ENCODE data around the gene C1orf53. TPM values are rescaled to one million over a fixed set of nuclear protein-coding genes. Genes with fewer than 3 reads are reported as not detected.

Gene C1orf53
- polyA plus RNA-seq, 2 donors = 6.3 to 6.6 TPM

DNA sequence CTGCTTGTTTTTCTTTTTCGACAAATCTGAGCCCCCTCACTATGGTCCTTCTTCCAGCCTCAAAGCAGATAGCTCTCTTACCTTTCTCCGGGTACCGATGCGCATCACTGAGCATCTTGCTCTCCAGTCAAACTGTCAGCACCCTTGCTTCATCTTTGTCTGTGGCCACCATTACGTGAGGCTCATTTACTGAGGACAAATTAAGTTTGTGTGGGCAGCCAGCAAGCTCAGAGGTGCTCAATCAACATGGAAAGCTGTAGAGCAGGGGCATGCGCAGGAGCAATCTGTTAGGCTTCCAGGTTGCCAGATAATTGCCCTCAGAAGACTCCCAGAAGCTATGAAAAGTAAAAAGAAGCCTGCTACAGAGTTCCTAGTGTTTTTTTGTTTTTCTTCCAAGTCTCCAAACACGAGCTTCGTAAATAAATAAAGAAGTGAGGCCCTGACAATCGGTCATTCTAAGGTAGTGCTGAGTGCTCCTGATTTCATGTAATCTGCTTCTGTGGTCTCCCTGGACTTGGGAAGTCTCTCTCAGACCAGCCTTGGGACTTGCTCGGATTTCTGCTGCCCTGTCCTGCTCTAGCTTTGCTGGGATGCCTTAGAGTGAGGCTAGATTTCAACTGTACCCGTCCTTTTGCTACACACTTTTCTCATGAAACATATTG lies 1.8 kb downstream of the C1orf53 start:
- no peaks in the 10 kb centered on the region for H3K4me1 ChIP-seq (ENCODE audit: control insufficient read depth in 2 of 2, insufficient read depth in 2 of 2, low read length in 1 of 2)
- H3K36me3 ChIP-seq (ENCODE audit: control insufficient read depth in 2 of 2, insufficient read depth in 2 of 2, low read length in 1 of 2) = no peaks in the 10 kb centered on the region
- no peak overlapping the region for H3K27ac ChIP-seq (ENCODE audit: low read depth in 2 of 2, low read length in 1 of 2)
- H3K9me3 ChIP-seq (ENCODE audit: control insufficient read depth in 2 of 2, insufficient read depth in 1 of 2, low read depth in 1 of 2, low read length in 1 of 2) = no peaks in the 10 kb centered on the region
- H3K27me3 ChIP-seq (ENCODE audit: control insufficient read depth in 1 of 2, insufficient read depth in 2 of 2, low read length in 2 of 2) = peaks cover 0 to under 1% of the 10 kb centered on the region in 2 donors
- 62 to 68% methylated on average over 11 of the region's 11 CpGs for WGBS, 2 donors
- no peak overlapping the region for H3K4me3 ChIP-seq (ENCODE audit: low read depth in 1 of 2, low read length in 2 of 2)

DNA sequence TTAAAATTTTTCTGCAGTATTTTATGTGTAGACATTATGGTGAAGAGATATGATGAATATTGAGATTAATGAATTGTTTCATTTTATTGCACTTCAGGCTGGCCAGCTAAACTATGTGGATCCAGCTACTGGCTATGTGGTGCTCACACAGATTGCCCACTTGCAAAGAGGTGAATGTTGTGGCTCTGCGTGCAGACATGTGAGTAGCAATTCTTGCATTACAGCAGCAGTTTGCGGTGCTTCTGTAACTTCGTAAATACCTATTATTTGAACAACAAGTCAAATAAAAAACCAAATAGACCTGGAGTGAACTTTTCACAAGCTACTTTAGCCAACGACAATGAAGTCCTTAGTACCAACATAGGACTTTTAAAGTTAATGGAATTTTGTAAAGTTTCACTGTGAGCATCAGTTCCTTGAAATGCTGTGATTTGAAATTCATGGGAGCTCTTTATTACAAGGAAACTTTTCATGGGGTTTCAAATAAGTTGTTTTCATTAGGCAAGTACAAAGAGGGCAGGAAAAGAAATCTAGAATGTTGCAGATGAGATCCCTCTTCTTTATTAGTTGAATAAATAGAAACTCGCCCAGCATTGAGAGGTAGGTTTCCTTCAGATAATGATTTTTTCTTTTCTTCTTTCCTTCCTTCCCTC lies 3.4 kb downstream of the C1orf53 start:
- Histone ChIP-seq H3K4me1 (ENCODE audit: control insufficient read depth in 2 of 2, insufficient read depth in 2 of 2, low read length in 1 of 2) (peaks cover 0 to 2% of the 10 kb centered on the region in 2 donors), H3K9me3 (ENCODE audit: control insufficient read depth in 2 of 2, insufficient read depth in 1 of 2, low read depth in 1 of 2, low read length in 1 of 2) (no peaks in the 10 kb centered on the region), H3K36me3 (ENCODE audit: control insufficient read depth in 2 of 2, insufficient read depth in 2 of 2, low read length in 1 of 2) (no peaks in the 10 kb centered on the region), H3K27me3 (ENCODE audit: control insufficient read depth in 1 of 2, insufficient read depth in 2 of 2, low read length in 2 of 2) (peaks cover 0 to 5% of the 10 kb centered on the region in 2 donors), H3K27ac (ENCODE audit: low read depth in 2 of 2, low read length in 1 of 2) (no peak overlapping the region), H3K4me3 (ENCODE audit: low read depth in 1 of 2, low read length in 2 of 2) (no peak overlapping the region)
- 58 to 59% methylated on average over 5 of the region's 5 CpGs for WGBS, 2 donors

DNA sequence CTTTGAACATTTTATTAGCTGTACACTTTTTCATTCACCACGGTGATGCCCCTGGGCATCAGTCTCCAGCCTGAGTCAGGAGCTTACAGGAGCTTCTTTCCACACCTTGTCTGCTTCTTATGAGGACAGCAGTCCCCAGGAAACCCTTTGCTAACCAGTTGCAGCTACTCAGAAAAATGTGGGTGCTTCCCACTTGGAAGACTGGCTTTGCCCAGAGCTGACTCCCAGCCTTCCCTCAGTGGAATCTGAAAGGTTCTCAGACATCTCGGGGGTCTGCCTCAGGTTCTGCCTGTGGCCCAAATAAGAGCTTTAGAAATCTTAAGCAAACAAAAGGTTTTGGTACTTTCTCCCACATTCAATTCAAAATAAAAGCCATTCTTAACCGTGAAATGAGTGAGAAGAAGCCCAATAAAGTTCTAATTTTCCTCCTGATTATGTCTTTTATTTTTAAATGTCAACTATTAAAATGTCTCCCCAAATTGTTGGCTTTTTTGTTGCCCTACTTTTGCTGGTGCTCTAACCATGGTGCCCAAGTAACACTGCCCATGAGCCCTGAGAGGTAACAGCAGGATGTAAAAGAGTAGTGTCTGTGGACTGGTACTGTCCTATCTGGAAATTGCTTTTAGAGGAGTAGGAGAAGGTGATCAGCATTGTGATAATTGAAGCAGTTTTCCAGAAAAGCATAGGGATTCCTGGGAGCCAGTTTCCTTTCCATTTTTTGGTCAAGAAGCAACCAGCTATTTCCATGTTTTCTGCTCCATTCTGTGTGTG lies 5.6 kb downstream of the C1orf53 start:
- no peaks in the 10 kb centered on the region for H3K36me3 ChIP-seq (ENCODE audit: control insufficient read depth in 2 of 2, insufficient read depth in 2 of 2, low read length in 1 of 2)
- peaks cover 12 to 17% of the 10 kb centered on the region in 2 donors for H3K4me1 ChIP-seq (ENCODE audit: control insufficient read depth in 2 of 2, insufficient read depth in 2 of 2, low read length in 1 of 2)
- H3K9me3 ChIP-seq (ENCODE audit: control insufficient read depth in 2 of 2, insufficient read depth in 1 of 2, low read depth in 1 of 2, low read length in 1 of 2) = no peaks in the 10 kb centered on the region
- whole genome bisulfite sequencing, 2 donors = 40 to 50% methylated on average over 3 of the region's 3 CpGs
- H3K27ac ChIP-seq (ENCODE audit: low read depth in 2 of 2, low read length in 1 of 2) = no peak overlapping the region
- peaks cover 0 to 23% of the 10 kb centered on the region in 2 donors for H3K27me3 ChIP-seq (ENCODE audit: control insufficient read depth in 1 of 2, insufficient read depth in 2 of 2, low read length in 2 of 2)
- no peak overlapping the region for H3K4me3 ChIP-seq (ENCODE audit: low read depth in 1 of 2, low read length in 2 of 2)

DNA sequence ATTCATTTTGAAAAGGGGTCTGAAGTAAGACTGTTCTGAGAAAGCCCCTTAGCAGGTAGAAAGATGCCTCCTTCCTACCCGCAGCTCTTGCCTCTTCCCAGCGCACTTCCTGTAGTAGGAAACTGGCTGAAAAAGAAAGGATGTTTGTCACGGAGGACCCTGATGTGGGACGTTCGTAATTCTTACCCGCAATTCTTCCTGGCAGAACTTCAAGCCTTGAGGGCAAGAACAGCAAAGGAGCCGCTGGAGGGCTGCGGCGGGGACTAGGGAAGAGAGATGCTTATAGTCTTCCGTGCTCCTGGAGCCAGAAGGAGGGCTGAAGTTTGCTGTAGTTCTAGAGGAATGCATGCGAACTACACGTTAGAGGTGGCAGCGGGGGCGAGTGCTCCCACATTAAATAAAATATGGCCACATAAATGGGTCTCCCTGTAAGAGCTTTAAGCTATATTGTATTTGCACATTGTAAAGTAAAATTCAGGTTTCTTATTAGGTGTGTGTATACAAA lies 6.3 kb downstream of the C1orf53 start:
- Histone ChIP-seq H3K9me3 (ENCODE audit: control insufficient read depth in 2 of 2, insufficient read depth in 1 of 2, low read depth in 1 of 2, low read length in 1 of 2) (no peaks in the 10 kb centered on the region), H3K4me1 (ENCODE audit: control insufficient read depth in 2 of 2, insufficient read depth in 2 of 2, low read length in 1 of 2) (peaks cover 14 to 21% of the 10 kb centered on the region in 2 donors), H3K27me3 (ENCODE audit: control insufficient read depth in 1 of 2, insufficient read depth in 2 of 2, low read length in 2 of 2) (peaks cover 0 to 27% of the 10 kb centered on the region in 2 donors), H3K27ac (ENCODE audit: low read depth in 2 of 2, low read length in 1 of 2) (no peak overlapping the region), H3K4me3 (ENCODE audit: low read depth in 1 of 2, low read length in 2 of 2) (no peak overlapping the region), H3K36me3 (ENCODE audit: control insufficient read depth in 2 of 2, insufficient read depth in 2 of 2, low read length in 1 of 2) (no peaks in the 10 kb centered on the region)
- WGBS, 2 donors = 13% methylated on average over 14 of the region's 14 CpGs

DNA sequence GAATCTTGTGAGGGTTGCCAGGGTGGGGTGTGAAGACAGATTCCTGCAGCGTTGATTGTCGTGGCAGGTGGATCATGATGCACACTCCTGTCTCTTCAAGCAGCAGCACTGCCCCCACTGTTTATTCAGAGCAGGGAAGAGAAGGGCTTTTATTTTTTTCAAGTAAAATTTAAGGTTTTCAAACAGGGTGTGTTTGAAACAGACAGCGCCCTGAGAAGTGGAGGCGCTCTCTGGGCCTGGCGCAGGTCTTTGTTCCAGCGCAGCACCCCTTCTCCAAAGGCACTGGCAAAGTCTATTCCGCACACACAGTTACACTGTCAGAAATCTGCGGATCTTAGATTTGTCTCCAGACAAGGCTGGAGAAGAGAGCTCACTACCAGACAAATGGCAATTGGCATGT lies 7.0 kb downstream of the C1orf53 start:
- no peak overlapping the region for H3K4me3 ChIP-seq (ENCODE audit: low read depth in 1 of 2, low read length in 2 of 2)
- no peaks in the 10 kb centered on the region for H3K9me3 ChIP-seq (ENCODE audit: control insufficient read depth in 2 of 2, insufficient read depth in 1 of 2, low read depth in 1 of 2, low read length in 1 of 2)

DNA sequence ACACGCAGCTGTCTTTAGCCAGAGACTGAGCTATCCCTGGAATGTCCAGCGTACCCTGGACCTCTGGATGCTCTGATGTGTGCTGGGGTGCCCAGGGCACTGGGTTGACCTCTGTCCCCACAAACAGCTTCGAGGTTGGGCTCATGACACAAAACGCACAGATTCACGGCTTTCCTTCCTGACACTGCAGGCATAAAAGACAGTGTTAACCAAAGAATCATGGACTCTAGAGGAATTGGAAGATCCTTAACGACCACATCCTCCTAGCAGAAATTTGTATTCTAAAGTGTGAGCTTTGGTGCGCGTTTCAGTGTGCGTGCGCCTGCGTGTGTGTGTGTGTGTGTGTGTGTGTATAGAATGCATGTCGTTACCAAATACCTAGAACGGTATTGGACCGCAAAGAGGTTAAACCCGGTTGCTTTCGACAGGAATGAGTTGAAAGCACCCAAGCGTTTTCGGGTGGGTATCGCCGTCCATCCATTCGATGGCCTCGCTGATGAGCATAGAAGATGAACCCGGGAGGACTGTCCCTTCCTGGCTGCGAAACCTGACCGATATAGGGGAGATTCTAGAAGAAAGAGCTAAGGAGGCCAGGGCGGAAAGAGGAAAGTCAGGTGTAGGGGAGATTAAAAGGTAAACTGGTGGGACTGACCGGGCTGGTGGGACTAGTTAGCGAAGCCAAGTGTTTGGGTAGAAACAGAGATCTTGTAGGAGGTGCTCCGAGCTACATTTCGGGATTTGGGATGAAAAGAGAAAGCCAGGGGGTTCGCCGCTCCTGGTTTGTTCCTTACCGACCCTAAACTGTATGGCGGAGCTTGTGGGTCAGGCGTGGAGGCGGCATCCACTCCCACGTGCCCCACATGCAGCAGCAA lies 7.9 kb downstream of the C1orf53 start:
- peaks cover 14 to 21% of the 10 kb centered on the region in 2 donors for H3K4me1 ChIP-seq (ENCODE audit: control insufficient read depth in 2 of 2, insufficient read depth in 2 of 2, low read length in 1 of 2)
- H3K9me3 ChIP-seq (ENCODE audit: control insufficient read depth in 2 of 2, insufficient read depth in 1 of 2, low read depth in 1 of 2, low read length in 1 of 2) = no peaks in the 10 kb centered on the region
- WGBS, 2 donors = 6 to 8% methylated on average over 37 of the region's 37 CpGs
- no peaks in the 10 kb centered on the region for H3K36me3 ChIP-seq (ENCODE audit: control insufficient read depth in 2 of 2, insufficient read depth in 2 of 2, low read length in 1 of 2)
- peaks cover 0 to 41% of the 10 kb centered on the region in 2 donors for H3K27me3 ChIP-seq (ENCODE audit: control insufficient read depth in 1 of 2, insufficient read depth in 2 of 2, low read length in 2 of 2)
- H3K4me3 ChIP-seq (ENCODE audit: low read depth in 1 of 2, low read length in 2 of 2) = peak overlapping the region in 1 of 2 donors; percentile 32
- no peak overlapping the region for H3K27ac ChIP-seq (ENCODE audit: low read depth in 2 of 2, low read length in 1 of 2)

More for the DNA sequence above, 7.0 kb downstream of the C1orf53 start:
- Histone ChIP-seq H3K27ac (ENCODE audit: low read depth in 2 of 2, low read length in 1 of 2) (no peak overlapping the region), H3K4me1 (ENCODE audit: control insufficient read depth in 2 of 2, insufficient read depth in 2 of 2, low read length in 1 of 2) (peaks cover 14 to 21% of the 10 kb centered on the region in 2 donors), H3K36me3 (ENCODE audit: control insufficient read depth in 2 of 2, insufficient read depth in 2 of 2, low read length in 1 of 2) (no peaks in the 10 kb centered on the region), H3K27me3 (ENCODE audit: control insufficient read depth in 1 of 2, insufficient read depth in 2 of 2, low read length in 2 of 2) (peaks cover 0 to 32% of the 10 kb centered on the region in 2 donors)
- WGBS, 2 donors = 16 to 22% methylated on average over 8 of the region's 8 CpGs

DNA sequence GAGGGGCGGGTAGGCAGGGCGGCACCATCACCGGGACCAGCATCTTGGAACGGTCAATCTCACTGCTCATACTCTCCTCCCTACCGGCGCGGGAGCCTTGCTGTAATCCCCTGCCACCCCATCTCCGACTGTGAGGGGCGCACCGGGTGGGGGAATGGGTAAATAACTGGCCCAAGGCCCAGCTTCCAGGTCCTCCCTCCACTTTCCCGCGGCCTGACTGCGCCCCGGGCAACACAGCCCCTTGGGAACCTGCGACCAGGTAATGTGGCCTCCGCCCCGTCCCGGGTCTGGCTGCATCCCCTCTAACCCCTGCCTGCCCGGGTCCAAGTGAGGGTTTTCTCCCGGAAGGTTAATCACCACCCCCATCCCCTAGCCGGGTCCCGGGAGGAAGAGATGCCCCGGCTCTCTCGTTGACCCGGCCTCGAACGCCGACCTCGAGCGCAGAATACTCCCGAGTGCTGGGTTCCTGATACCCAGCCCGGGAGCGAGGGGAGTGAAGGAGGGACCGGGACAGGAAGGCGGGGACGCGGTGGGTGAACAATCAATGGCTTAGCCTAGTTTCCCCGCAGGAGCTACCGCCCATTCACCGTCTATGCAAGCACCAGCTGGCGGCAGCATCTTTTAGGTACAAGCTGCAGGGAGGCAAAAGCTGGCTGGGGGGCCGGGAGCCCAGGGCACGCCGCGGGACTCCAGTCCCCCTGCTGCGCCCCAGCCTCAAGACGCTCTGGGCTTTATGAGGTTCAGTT lies 8.9 kb downstream of the C1orf53 start:
- peaks cover 0 to 49% of the 10 kb centered on the region in 2 donors for H3K27me3 ChIP-seq (ENCODE audit: control insufficient read depth in 1 of 2, insufficient read depth in 2 of 2, low read length in 2 of 2)
- peaks cover 14 to 24% of the 10 kb centered on the region in 2 donors for H3K4me1 ChIP-seq (ENCODE audit: control insufficient read depth in 2 of 2, insufficient read depth in 2 of 2, low read length in 1 of 2)
- H3K4me3 ChIP-seq (ENCODE audit: low read depth in 1 of 2, low read length in 2 of 2) = peak overlapping the region in 1 of 2 donors; percentile 32
- 2% methylated on average over 47 of the region's 47 CpGs for WGBS, 2 donors
- H3K36me3 ChIP-seq (ENCODE audit: control insufficient read depth in 2 of 2, insufficient read depth in 2 of 2, low read length in 1 of 2) = no peaks in the 10 kb centered on the region
- H3K27ac ChIP-seq (ENCODE audit: low read depth in 2 of 2, low read length in 1 of 2) = no peak overlapping the region
- H3K9me3 ChIP-seq (ENCODE audit: control insufficient read depth in 2 of 2, insufficient read depth in 1 of 2, low read depth in 1 of 2, low read length in 1 of 2) = peaks cover 0 to 5% of the 10 kb centered on the region in 2 donors

DNA sequence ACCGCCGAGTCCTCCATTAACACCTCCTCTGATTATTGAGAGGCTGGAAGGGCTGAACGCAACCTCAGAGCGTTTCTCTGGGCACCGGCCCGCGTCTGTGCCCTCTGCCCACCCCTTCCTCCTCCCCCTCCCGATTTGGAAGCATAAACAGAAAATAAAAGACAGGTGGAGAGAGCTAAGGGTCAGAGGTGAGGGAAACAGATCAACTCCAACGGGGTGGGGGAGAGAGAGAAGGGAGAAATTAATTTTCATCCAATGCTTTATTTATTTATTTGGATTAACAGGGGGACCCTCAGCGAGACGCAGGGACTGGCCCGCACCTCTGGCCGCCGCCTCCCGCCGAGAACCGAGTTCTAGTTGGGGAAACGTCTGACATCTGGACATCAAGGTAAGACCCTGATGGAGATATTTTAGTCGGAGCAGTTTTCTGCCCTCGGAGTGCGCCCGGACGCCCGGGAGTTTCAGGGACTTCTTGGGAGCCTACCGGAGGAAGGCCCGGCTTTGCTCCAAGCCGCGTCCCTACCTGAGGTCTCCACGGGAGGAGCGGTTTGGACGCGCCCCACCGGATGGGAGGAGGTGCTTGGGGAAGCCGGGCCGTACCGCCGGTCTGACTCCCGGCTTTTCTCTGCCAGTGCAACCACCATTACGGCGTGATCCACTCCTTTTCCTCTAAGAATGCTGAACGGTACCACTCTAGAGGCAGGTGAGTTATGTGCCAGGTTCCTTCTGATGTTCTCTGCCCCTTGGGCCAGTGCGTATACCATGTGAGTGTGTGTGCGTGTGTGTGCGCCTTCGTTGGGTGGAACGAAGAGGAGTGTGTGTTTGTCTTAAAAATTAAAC lies 9.6 kb downstream of the C1orf53 start:
- no peak overlapping the region for H3K27ac ChIP-seq (ENCODE audit: low read depth in 2 of 2, low read length in 1 of 2)
- H3K4me1 ChIP-seq (ENCODE audit: control insufficient read depth in 2 of 2, insufficient read depth in 2 of 2, low read length in 1 of 2) = peaks cover 16 to 28% of the 10 kb centered on the region in 2 donors

More for the DNA sequence above, 9.6 kb downstream of the C1orf53 start:
- peaks cover 0 to 5% of the 10 kb centered on the region in 2 donors for H3K9me3 ChIP-seq (ENCODE audit: control insufficient read depth in 2 of 2, insufficient read depth in 1 of 2, low read depth in 1 of 2, low read length in 1 of 2)
- no peaks in the 10 kb centered on the region for H3K36me3 ChIP-seq (ENCODE audit: control insufficient read depth in 2 of 2, insufficient read depth in 2 of 2, low read length in 1 of 2)
- 2% methylated on average over 46 of the region's 46 CpGs for WGBS, 2 donors
- peaks cover 2 to 53% of the 10 kb centered on the region in 2 donors for H3K27me3 ChIP-seq (ENCODE audit: control insufficient read depth in 1 of 2, insufficient read depth in 2 of 2, low read length in 2 of 2)
- peak overlapping the region; percentile 6 to 32 for H3K4me3 ChIP-seq (ENCODE audit: low read depth in 1 of 2, low read length in 2 of 2)
